Suprapubic skin (tissue), 4 donors: ENCODE results near the gene TPRG1L. TPM values are rescaled to one million over a fixed set of nuclear protein-coding genes. Genes with fewer than 3 reads are reported as not detected.

Experiments used
- DNase-seq, 2 donors: peaks; one replicate each; pipeline ENCODE4 v3.0.0-alpha.2; 2019; ENCODE audit warnings: low spot score in 2 of 2
- H3K27ac ChIP-seq: fragments of 200-600 bp; sonication (generic); one replicate; pipeline ENCODE4 v1.5.1; 2019
- H3K27me3 ChIP-seq: fragments of 200-600 bp; sonication (generic); one replicate; pipeline ENCODE4 v1.5.1; 2019
- H3K36me3 ChIP-seq: fragments of 200-600 bp; sonication (generic); one replicate; pipeline ENCODE4 v1.5.1; 2019
- H3K4me1 ChIP-seq: fragments of 200-600 bp; sonication (generic); one replicate; pipeline ENCODE4 v1.5.1; 2019
- H3K4me3 ChIP-seq: fragments of 200-600 bp; sonication (generic); one replicate; pipeline ENCODE4 v1.5.1; 2019; ENCODE audit warnings: mild to moderate bottlenecking
- H3K9me3 ChIP-seq: fragments of 200-600 bp; sonication (generic); one replicate; pipeline ENCODE4 v1.5.1; 2019
- CTCF ChIP-seq, 2 donors: fragments of 200-600 bp in 1 of 2; fragments of 450-650 bp in 1 of 2; sonication (generic) in 1 of 2; IDR thresholded peaks; one replicate each; pipeline ENCODE4 v1.5.1; 2016 to 2019; ENCODE audit warnings: antibody characterized with exemption in 2 of 2, mild to moderate bottlenecking in 1 of 2, moderate library complexity in 1 of 2
- EP300 ChIP-seq: sonication (generic); formaldehyde crosslinking; IDR thresholded peaks from one replicate; pipeline ENCODE4 v1.6.1; 2017; ENCODE audit warnings: antibody characterized with exemption
- POLR2A ChIP-seq, 2 donors: fragments of 450-650 bp; IDR thresholded peaks; one replicate each; pipeline ENCODE4 v1.6.1; 2017; ENCODE audit warnings: antibody characterized with exemption in 2 of 2, mild to moderate bottlenecking in 2 of 2, moderate library complexity in 2 of 2
- POLR2AphosphoS5 ChIP-seq, 3 donors: sonication (generic); formaldehyde crosslinking; IDR thresholded peaks; one replicate each; pipeline ENCODE4 v1.6.1; 2017; ENCODE audit warnings: antibody characterized with exemption in 3 of 3
- WGBS: methylation state at CpG from one replicate; pipeline ENCODE4 v1.1.5; 2018; 5-methylcytosine and 5-hydroxymethylcytosine counted together
- total RNA-seq, 4 donors: library from RNA; depleted of rRNA; stranded (reverse); fragments of >200 nt; gene quantifications; one replicate each; pipeline ENCODE4 v1.1.0, GENCODE V29; 2016

TPRG1L gene
- total RNA-seq, 4 donors from 2014 or later, result 36.9 to 52.6 (median 44.8) TPM

GRCh38 chr1:3645666-3646355 is 21.0 kb downstream of the TPRG1L start:
- peak in 1 of 2 donors; percentile 35 for DNase-seq
- Histone ChIP-seq H3K4me3 (no peak overlapping the region), H3K27ac (no peak overlapping the region), H3K9me3 (no peaks in the 10 kb centered on the region), H3K36me3 (peaks cover 46% of the 10 kb centered on the region), H3K4me1 (peaks cover 19% of the 10 kb centered on the region), H3K27me3 (peaks cover 8% of the 10 kb centered on the region)
- no peak for TF ChIP-seq POLR2A (IDR thresholded peaks at IDR 0.05)
- no peak for TF ChIP-seq POLR2AphosphoS5 (IDR thresholded peaks at IDR 0.05)
- no peak for TF ChIP-seq EP300
- TF ChIP-seq CTCF (IDR thresholded peaks at IDR 0.05), result no peak
- 96% methylated on average over 27 of the region's 27 CpGs for WGBS

- peak in 1 of 2 donors; percentile 32 for DNase-seq
- no peaks in the 10 kb centered on the region for H3K9me3 ChIP-seq
- 89% methylated on average over 20 of the region's 20 CpGs for WGBS
- H3K36me3 ChIP-seq, result peaks cover 39% of the 10 kb centered on the region
- H3K4me3 ChIP-seq, result no peak overlapping the region
- H3K27me3 ChIP-seq, result peaks cover 16% of the 10 kb centered on the region
- H3K27ac ChIP-seq, result no peak overlapping the region
- H3K4me1 ChIP-seq, result peaks cover 27% of the 10 kb centered on the region
- TF ChIP-seq EP300, result no peak
- no peak for TF ChIP-seq POLR2A (IDR thresholded peaks at IDR 0.05)
- TF ChIP-seq CTCF (IDR thresholded peaks at IDR 0.05), result no peak
- no peak for TF ChIP-seq POLR2AphosphoS5 (IDR thresholded peaks at IDR 0.05)
Measured at GRCh38 chr1:3646596-3646995, 21.8 kb downstream of the TPRG1L start.

GRCh38 chr1:3649342-3650247 is 24.8 kb downstream of the TPRG1L start, which contains the start of gene WRAP73:
Gene WRAP73, minus strand, starts transcription at chr1:3650103. Its CDS starts 104 bp downstream, at chr1:3649999.
- peaks cover 27% of the 10 kb centered on the region for H3K36me3 ChIP-seq
- WGBS, result 4% methylated on average over 25 of the region's 60 CpGs
- H3K27me3 ChIP-seq, result peaks cover 46% of the 10 kb centered on the region
- peak within 1 kb of the TSS; percentile 75 for H3K4me3 ChIP-seq
- peak in 2 of 3 donors; percentile 9 to 72 for TF ChIP-seq POLR2AphosphoS5 (IDR thresholded peaks at IDR 0.05)
- TF ChIP-seq POLR2A (IDR thresholded peaks at IDR 0.05), result peak; percentile 24 to 36
- TF ChIP-seq EP300, result no peak
- peak; percentile 90 to 92 for DNase-seq
- H3K4me1 ChIP-seq, result peaks cover 43% of the 10 kb centered on the region
- H3K9me3 ChIP-seq, result no peaks in the 10 kb centered on the region
- no peak within 1 kb of the TSS for H3K27ac ChIP-seq

GRCh38 chr1:3650248-3651025 is 25.6 kb downstream of the TPRG1L start:
- H3K4me1 ChIP-seq, result peaks cover 43% of the 10 kb centered on the region
- H3K27ac ChIP-seq, result no peak overlapping the region
- 25% methylated on average over 17 of the region's 50 CpGs for WGBS
- peak overlapping the region; percentile 75 for H3K4me3 ChIP-seq
- H3K27me3 ChIP-seq, result peaks cover 54% of the 10 kb centered on the region
- peak in 1 of 2 donors; percentile 59 for DNase-seq
- H3K36me3 ChIP-seq, result peaks cover 19% of the 10 kb centered on the region
- TF ChIP-seq CTCF (IDR thresholded peaks at IDR 0.05) (no peak), POLR2AphosphoS5 (IDR thresholded peaks at IDR 0.05) (peak in 1 of 3 donors; percentile 59), POLR2A (IDR thresholded peaks at IDR 0.05) (no peak), EP300 (no peak)
- no peaks in the 10 kb centered on the region for H3K9me3 ChIP-seq
